Skeletal muscle cell (primary cell): ENCODE data around the gene STK25.
"Not testable (repeated sequence)": the region's sequence is repeated elsewhere in the genome, so short reads cannot be mapped to it uniquely, and the experiment has no call there.

Experiments
- DNase-seq: peaks from one replicate; pipeline ENCODE4 v3.0.0-alpha.2; 2010; ENCODE audit warnings: low read depth
- H3K4me3 ChIP-seq: 2 replicates; pipeline ENCODE4 v1.5.1; 2011; ENCODE audit warnings: low read depth, mild to moderate bottlenecking, control low read depth, low read length, moderate library complexity

The STK25 gene

DNA sequence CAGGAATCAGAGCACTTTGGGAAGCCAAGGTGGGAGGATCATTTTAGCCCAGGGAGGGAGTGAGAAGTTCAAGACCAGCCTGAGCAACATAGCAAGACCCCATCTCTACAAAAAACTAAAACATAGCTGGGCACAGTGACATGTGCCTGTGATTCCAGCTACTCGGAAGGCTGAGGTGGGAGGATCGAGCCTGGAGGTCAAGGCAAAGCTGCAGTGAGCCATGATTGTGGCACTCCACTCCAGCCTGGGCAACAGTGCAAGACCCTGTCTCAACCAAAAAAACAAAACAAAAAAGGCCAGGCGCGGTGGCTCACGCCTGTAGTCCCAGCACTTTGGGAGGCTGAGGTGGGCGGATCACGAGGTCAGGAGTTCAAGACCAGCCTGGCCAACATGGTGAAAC is 58.3 kb downstream of the STK25 start:
- H3K4me3 ChIP-seq, DNase-seq: not testable (repeated sequence)

- DNase-seq, result no peak
- no peak overlapping the region for H3K4me3 ChIP-seq
These were observed 63.0 kb downstream of the STK25 start for GRCh38 chr2:241445426-241445825.

- no peak overlapping the region for H3K4me3 ChIP-seq
- peak; percentile 6 for DNase-seq
These were observed 64.7 kb downstream of the STK25 start for GRCh38 chr2:241443486-241444223.
